Fibroblast of the aortic adventitia (primary cell): ENCODE results near the gene SFXN1. TPM values are rescaled to one million over a fixed set of nuclear protein-coding genes. Genes with fewer than 3 reads are reported as not detected.
"Not testable (repeated sequence)": the region's sequence is repeated elsewhere in the genome, so short reads cannot be mapped to it uniquely, and the experiment has no call there.

Experiments
- DNase-seq: peaks from one replicate; pipeline ENCODE4 v3.0.0-alpha.2; 2010; ENCODE audit warnings: low read depth
- H3K4me3 ChIP-seq: 2 replicates; pipeline ENCODE4 v1.5.1; 2011; ENCODE audit warnings: low read depth, mild to moderate bottlenecking, control low read depth, low read length, moderate library complexity
- total RNA-seq: library from RNA; depleted of rRNA; stranded (reverse); fragments of >200 nt; gene quantifications from 2 replicates; pipeline ENCODE4 v1.2.3, GENCODE V29; 2012; ENCODE audit warnings: low replicate concordance
- TF ChIP-seq, protein P1 (sequence below): IDR thresholded peaks from 2 replicates; pipeline ENCODE4 v1.5.1; 2011; ENCODE audit warnings: mild to moderate bottlenecking, low read length, control low read depth, inconsistent platforms; ENCODE audit not compliant: insufficient read depth

Gene SFXN1
- total RNA-seq, 1 donor, result 74.7 TPM

DNA sequence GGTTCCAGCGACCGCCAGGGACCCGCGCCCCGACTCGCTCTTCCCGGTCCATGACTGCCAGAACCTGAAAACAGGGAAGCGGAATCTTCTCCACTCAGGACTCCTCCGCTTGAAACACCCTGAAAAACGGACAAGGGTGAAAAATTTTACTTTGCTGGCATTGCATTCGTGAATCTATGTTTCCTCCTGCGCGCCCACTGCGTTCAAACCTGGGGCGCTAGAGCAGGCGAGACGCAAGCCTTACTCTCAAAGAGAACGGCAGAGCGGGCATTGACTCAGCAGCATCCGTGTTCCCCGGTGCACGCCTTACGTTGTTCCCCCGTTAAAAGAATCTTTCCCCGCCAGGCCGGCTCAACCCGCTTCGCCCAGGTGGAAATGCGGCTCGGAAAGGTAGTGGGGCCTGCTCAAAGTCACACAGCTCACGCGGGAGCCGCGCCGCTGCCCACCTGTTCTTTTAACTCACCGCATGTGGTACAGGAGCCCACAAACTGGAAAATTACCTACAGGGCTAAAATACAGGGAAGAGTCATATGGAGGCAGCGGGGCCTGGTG, 33.4 kb upstream of the SFXN1 start:
- no peak overlapping the region for H3K4me3 ChIP-seq
- DNase-seq, result no peak
- TF ChIP-seq, protein P1, sequence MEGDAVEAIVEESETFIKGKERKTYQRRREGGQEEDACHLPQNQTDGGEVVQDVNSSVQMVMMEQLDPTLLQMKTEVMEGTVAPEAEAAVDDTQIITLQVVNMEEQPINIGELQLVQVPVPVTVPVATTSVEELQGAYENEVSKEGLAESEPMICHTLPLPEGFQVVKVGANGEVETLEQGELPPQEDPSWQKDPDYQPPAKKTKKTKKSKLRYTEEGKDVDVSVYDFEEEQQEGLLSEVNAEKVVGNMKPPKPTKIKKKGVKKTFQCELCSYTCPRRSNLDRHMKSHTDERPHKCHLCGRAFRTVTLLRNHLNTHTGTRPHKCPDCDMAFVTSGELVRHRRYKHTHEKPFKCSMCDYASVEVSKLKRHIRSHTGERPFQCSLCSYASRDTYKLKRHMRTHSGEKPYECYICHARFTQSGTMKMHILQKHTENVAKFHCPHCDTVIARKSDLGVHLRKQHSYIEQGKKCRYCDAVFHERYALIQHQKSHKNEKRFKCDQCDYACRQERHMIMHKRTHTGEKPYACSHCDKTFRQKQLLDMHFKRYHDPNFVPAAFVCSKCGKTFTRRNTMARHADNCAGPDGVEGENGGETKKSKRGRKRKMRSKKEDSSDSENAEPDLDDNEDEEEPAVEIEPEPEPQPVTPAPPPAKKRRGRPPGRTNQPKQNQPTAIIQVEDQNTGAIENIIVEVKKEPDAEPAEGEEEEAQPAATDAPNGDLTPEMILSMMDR, result no peak

DNA sequence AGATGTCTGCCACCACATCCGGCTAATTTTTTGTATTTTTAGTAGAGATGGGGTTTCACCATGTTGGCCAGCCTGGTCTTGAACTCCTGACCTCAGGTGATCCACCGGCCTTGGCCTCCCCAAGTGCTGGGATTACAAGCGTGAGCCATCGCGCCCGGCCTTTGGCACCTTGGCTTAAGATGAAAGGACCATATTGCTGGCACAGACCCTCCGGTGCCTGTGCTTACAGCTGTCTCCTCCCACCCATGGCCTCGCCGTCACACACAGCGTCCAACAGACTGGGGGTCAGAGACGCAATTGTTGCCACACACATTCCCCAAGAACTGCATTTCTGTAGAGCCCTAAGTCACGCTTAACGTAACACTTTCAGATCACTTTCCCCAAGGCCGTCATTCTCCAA, 32.0 kb upstream of the SFXN1 start:
- DNase-seq, H3K4me3 ChIP-seq: not testable (repeated sequence)

DNA sequence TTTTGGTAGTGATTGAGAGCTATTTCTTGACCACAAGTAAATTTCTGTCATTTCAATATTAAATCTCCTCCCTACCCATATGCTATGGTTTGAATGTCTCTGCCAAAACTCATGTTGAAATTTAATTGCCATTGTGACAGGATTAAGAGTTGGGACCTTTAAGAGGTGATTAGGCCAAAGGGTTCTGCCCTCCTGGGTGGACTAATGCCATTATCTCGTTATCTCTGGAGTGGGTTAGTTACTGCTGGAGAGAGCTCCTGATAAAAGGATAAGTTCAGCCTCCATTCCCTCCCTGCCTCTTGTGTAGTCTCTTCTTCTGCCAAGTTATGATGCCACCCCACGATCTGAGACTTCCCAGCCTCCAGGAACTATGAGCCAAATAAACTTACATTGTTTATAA, 30.8 kb upstream of the SFXN1 start:
- TF ChIP-seq, protein P1, result no peak
- no peak overlapping the region for H3K4me3 ChIP-seq

DNA sequence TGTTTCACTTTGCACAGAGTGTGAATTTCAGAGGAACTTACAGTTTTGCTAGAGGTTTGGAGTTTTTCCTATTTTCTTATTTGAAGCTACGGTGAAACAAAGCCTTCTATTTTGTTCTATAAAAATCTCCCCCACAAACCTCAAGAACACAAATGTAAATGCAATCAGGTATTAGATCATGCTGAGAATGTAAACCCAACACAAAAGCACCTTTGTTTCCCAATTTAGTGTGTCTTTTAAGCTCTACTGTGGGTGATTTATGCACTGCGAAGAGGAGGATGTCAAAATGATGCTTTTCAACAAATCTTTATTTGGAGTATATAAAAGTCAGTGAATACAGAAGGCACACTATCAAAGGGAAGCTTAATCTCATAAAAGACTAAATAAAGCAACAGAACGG, 30.1 kb upstream of the SFXN1 start:
- TF ChIP-seq, protein P1, result no peak
- DNase-seq, result no peak

More for the DNA sequence above, 30.8 kb upstream of the SFXN1 start:
- no peak for DNase-seq

DNA sequence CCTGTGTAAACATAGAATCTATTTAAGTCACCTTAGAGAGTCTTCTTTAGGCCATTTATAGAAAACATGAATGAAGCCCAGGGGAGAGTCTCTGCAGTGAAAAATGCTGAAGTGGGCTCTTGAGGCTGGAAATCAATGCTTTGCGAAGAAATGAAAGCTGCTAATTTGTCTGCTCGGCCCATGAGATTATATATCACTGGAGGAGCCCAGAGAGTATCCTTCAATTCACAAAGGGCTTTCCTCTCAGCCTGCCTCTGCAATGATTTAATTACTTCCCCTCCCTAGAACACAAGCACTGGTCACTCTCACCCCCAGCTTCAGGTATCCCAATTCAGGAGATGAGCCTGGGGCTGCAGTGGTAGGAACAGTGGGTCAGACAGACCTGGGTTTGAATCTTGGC, 26.2 kb upstream of the SFXN1 start:
- no peak for DNase-seq
- TF ChIP-seq, protein P1, result no peak
- no peak overlapping the region for H3K4me3 ChIP-seq

More for the DNA sequence above, 30.1 kb upstream of the SFXN1 start:
- H3K4me3 ChIP-seq, result no peak overlapping the region

DNA sequence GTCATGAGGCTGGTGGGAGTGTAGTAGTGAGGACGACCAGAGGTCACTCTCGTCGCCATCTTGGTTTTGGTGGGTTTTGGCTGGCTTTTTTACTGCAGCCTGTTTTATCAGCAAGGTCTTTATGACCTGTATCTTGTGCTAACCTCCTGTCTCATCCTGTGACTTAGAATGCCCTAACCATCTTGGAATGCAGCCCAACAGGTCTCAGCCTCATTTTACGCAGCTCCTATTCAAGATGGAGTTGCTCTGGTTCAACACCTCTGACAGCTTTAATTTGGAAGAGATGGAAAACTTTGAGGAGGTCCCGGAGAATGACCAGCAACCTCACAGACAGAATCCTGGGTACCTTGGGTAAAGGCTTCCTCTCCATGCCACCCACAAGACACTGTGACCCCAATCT, 24.0 kb upstream of the SFXN1 start:
- DNase-seq, H3K4me3 ChIP-seq: not testable (repeated sequence)

DNA sequence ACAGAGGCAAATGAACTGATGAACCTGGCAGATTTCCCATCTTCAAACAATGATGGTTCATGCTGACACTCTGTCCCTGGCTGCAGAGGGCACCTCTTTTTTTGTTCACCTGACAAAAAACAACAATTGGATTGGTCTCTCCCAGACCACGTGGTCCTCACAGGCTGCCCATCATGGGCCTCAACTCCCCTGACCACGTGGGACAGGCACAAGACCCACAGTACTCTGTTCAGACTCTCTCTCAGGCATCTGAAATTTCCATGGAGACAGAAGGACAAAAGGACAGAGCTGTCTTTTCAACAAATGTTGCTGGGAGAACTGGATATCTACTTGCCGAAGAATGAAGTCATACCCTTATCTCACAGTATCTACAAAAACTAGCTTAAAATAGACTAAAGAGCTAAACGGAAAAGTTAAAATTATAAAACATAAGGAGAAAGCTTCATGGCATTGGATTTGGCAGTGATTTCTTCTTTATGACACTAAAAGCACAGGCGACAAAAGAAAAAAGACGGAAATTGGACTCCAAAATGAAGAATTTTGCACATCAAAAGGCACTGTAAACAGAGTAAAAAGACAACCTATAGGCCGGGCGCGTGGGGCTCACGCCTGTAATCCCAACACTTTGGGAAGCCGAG, 22.1 kb upstream of the SFXN1 start:
- no peak for DNase-seq
- TF ChIP-seq, protein P1, result no peak
- no peak overlapping the region for H3K4me3 ChIP-seq

DNA sequence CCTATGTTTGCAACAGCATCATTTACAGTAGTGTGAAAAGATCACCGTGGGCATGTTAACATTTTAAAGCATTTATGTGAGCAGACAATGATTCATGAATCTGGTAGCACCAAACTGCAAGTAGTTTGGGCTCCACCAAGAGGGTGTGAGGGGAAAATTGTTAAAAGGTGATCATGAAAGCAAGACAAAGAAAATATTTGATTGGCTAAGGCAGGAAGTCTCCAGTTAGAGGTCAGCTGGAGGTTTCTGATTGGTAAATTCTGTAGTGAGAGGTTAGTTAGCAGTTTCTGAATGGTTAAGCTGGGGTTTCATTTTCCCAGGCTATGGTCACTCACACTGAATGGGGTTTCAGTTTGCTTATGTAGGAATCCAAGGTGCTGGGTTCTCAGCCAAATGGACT, 20.9 kb upstream of the SFXN1 start:
- no peak overlapping the region for H3K4me3 ChIP-seq
- TF ChIP-seq, protein P1, result no peak
- DNase-seq, result no peak
